ENCODE results near the gene ATP11A. TPM values are rescaled to one million over a fixed set of nuclear protein-coding genes. Genes with fewer than 3 reads are reported as not detected.

Gene ATP11A
- total and polyA plus RNA-seq, 9 of the 15 experiments (the other 6 are each of a cell fraction or from before 2014, with no cell fraction given), result 0.38 to 34.2 (median 4.2) TPM

DNA sequence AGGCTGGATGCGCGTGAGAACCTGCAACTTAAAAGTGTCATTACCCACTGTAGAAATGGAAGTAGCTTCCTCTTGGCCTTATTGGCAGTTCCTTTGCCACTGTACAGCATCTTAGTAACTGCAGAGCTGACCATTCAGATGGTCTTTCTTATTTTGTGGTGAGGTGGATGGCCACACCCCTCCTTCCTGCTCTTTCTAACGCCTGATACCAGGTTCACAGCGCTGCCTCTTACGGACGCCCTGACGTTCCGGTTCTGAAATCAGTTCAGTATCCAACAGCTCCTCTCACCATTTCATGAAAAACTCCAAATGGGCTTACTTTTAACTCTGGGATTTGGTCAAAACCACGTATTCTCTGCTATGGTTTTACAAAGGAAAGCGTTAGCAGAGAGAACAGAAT, 134.6 kb downstream of the ATP11A start (continued):
- TF ChIP-seq ZNF217 (CRISPR knock-in tag; IDR thresholded peaks at IDR 0.05) (no peak), NR4A1 (CRISPR knock-in tag; IDR thresholded peaks at IDR 0.05) (no peak), NR4A1 (tag; IDR thresholded peaks at IDR 0.05) (no peak), FOS (IDR thresholded peaks at IDR 0.05; ENCODE audit: extremely low read depth, insufficient read length) (no peak), HNRNPH1 (optimal IDR thresholded peaks at IDR 0.05; ENCODE audit: low read depth, low read length) (no peak), ZNF695 (CRISPR knock-in tag; IDR thresholded peaks at IDR 0.05) (no peak)
- TF ChIP-seq, protein P1, sequence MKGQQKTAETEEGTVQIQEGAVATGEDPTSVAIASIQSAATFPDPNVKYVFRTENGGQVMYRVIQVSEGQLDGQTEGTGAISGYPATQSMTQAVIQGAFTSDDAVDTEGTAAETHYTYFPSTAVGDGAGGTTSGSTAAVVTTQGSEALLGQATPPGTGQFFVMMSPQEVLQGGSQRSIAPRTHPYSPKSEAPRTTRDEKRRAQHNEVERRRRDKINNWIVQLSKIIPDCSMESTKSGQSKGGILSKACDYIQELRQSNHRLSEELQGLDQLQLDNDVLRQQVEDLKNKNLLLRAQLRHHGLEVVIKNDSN (CRISPR knock-in tag; IDR thresholded peaks at IDR 0.05), result no peak

DNA sequence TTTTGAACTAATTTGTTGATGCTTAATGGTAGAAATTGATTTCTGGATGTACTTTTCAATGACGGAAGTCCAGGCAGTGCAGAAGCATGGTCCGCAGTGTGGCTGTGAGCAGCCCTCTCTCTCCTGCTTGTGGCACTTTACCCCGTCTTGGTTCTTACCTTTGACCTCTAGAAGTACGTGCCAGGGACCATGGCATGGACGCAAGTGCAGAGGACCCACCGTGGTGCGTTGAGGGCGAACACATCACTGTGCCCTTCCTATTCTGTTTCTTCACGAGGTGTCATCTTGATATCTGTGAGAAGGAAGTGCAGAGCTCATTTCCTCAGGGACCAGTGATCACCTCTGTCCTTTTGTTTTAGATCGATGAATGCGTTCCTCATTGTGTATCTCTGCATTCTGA, 135.2 kb downstream of the ATP11A start:
- POLR2A ChIA-PET, result no interaction called here
- TF ChIP-seq ZBTB7A (IDR thresholded peaks at IDR 0.05; ENCODE audit: borderline replicate concordance, control insufficient read depth, low read depth, low read length), result no peak
- TF ChIP-seq, protein P2, sequence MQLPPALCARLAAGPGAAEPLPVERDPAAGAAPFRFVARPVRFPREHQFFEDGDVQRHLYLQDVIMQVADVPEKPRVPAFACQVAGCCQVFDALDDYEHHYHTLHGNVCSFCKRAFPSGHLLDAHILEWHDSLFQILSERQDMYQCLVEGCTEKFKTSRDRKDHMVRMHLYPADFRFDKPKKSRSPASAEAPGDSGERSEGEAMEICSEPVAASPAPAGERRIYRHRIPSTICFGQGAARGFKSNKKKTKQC (CRISPR knock-in tag; IDR thresholded peaks at IDR 0.05), result no peak
- no peak for DNase-seq (ENCODE audit: extremely low read depth in 1 of 4, low spot score in 3 of 4)
- in situ Hi-C loops (cut with MboI), result no loop called here
- no peak for FAIRE-seq
- peaks cover 54% of the 10 kb centered on the region for H3K36me3 ChIP-seq (ENCODE audit: control insufficient read depth, insufficient read depth, low read length)
- peaks cover 0 to 3% of the 10 kb centered on the region in 2 experiments; a peak in 2 of 5 replicates for H3K4me1 ChIP-seq (replicated peaks in 1 of 2; ENCODE audit: control insufficient read depth in 2 of 2, insufficient read depth in 2 of 2, low read length in 2 of 2)
- no peaks in the 10 kb centered on the region for H3K27me3 ChIP-seq (ENCODE audit: control insufficient read depth in 2 of 2, insufficient read depth in 2 of 2, low read length in 2 of 2)
- no peaks in the 10 kb centered on the region for H3K9me1 ChIP-seq (ENCODE audit: control insufficient read depth, insufficient read depth, low read length)
- H3K79me2 ChIP-seq (ENCODE audit: control insufficient read depth, insufficient read depth, low read length), result no peaks in the 10 kb centered on the region
- H2AFZ ChIP-seq (ENCODE audit: low read depth, low read length), result no peak overlapping the region
- H3K9ac ChIP-seq (ENCODE audit: insufficient read depth in 1 of 2, low read depth in 2 of 2, low read length in 2 of 2), result no peak overlapping the region
- no peak overlapping the region for H3K4me3 ChIP-seq
- no peak overlapping the region for H3K27ac ChIP-seq (ENCODE audit: extremely low read depth, low read depth, low read length)
- no TSS peak for BruUV-seq (replicated peaks)
- ATAC-seq, result no peak
- 92% methylated on average over 11 of the region's 11 CpGs for WGBS (ENCODE audit: insufficient coverage, low coverage, missing lambda C conversion rate)
- CTCF ChIA-PET (ENCODE audit: low intra/inter-chr PET ratio), result no interaction called here
- no peaks in the 10 kb centered on the region for H3K9me3 ChIP-seq (replicated peaks; ENCODE audit: control insufficient read depth, insufficient read depth, low read depth, low read length)
- no peaks in the 10 kb centered on the region for H4K20me1 ChIP-seq (replicated peaks; ENCODE audit: control insufficient read depth, insufficient read depth, low read length)
- H3K4me2 ChIP-seq (ENCODE audit: insufficient read depth, low read length), result no peak overlapping the region
- intact Hi-C loops (cut with micrococcal nuclease), result no loop called here
